ENCODE measurements around the gene CORO2B. TPM values are rescaled to one million over a fixed set of nuclear protein-coding genes. Genes with fewer than 3 reads are reported as not detected.
A peak's percentile ranks its signal among the peaks of the same experiment; 100 is the strongest.

CORO2B gene
- total RNA-seq, 1 experiment from 2014 or later, result 2.5 TPM

GRCh38 chr15:68572309-68572708 lies 6.5 kb upstream of the CORO2B start:
- DNase-seq (ENCODE audit: low read depth), result no peak

GRCh38 chr15:68572921-68573320 lies 5.9 kb upstream of the CORO2B start:
- DNase-seq (ENCODE audit: low read depth), result no peak

GRCh38 chr15:68574046-68574445 lies 4.7 kb upstream of the CORO2B start:
- no peak for DNase-seq (ENCODE audit: low read depth)

GRCh38 chr15:68574629-68575028 lies 4.2 kb upstream of the CORO2B start:
- no peak for DNase-seq (ENCODE audit: low read depth)

GRCh38 chr15:68576235-68576892 lies 2.4 kb upstream of the CORO2B start:
- DNase-seq (ENCODE audit: low read depth), result no peak

- peak; percentile 71 for DNase-seq (ENCODE audit: low read depth)
Observed at GRCh38 chr15:68578175-68578979, 416 bp upstream of the CORO2B start.

GRCh38 chr15:68580026-68580882 lies 1.5 kb downstream of the CORO2B start:
- DNase-seq (ENCODE audit: low read depth), result no peak

- DNase-seq (ENCODE audit: low read depth), result no peak
Observed at GRCh38 chr15:68580883-68581155, 2.0 kb downstream of the CORO2B start.

- DNase-seq (ENCODE audit: low read depth), result no peak
Observed at GRCh38 chr15:68581725-68582124, 2.9 kb downstream of the CORO2B start.

GRCh38 chr15:68582236-68582635 lies 3.4 kb downstream of the CORO2B start:
- no peak for DNase-seq (ENCODE audit: low read depth)

GRCh38 chr15:68582864-68583263 lies 4.1 kb downstream of the CORO2B start:
- no peak for DNase-seq (ENCODE audit: low read depth)

- no peak for DNase-seq (ENCODE audit: low read depth)
Observed at GRCh38 chr15:68583321-68583720, 4.5 kb downstream of the CORO2B start.

- DNase-seq (ENCODE audit: low read depth), result no peak
Observed at GRCh38 chr15:68583936-68584755, 5.4 kb downstream of the CORO2B start.

- DNase-seq (ENCODE audit: low read depth), result no peak
Observed at GRCh38 chr15:68584756-68585573, 6.2 kb downstream of the CORO2B start.

GRCh38 chr15:68585574-68586273 lies 6.9 kb downstream of the CORO2B start:
- DNase-seq (ENCODE audit: low read depth), result no peak

GRCh38 chr15:68586274-68586961 lies 7.6 kb downstream of the CORO2B start:
- DNase-seq (ENCODE audit: low read depth), result peak; percentile 88

- DNase-seq (ENCODE audit: low read depth), result no peak
Observed at GRCh38 chr15:68587769-68588385, 9.1 kb downstream of the CORO2B start.

GRCh38 chr15:68589053-68589452 lies 10.3 kb downstream of the CORO2B start:
- no peak for DNase-seq (ENCODE audit: low read depth)

Measured in Daoy (cell line).